ENCODE measurements around the gene RHOXF1. TPM values are rescaled to one million over a fixed set of nuclear protein-coding genes. Genes with fewer than 3 reads are reported as not detected.
"Not testable (repeated sequence)": the region's sequence is repeated elsewhere in the genome, so short reads cannot be mapped to it uniquely, and the experiment has no call there.

Gene RHOXF1, protein sequence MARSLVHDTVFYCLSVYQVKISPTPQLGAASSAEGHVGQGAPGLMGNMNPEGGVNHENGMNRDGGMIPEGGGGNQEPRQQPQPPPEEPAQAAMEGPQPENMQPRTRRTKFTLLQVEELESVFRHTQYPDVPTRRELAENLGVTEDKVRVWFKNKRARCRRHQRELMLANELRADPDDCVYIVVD
- not detected in 2 replicates for total RNA-seq (2014; rRNA removed; shearing (Covaris generic))

DNA sequence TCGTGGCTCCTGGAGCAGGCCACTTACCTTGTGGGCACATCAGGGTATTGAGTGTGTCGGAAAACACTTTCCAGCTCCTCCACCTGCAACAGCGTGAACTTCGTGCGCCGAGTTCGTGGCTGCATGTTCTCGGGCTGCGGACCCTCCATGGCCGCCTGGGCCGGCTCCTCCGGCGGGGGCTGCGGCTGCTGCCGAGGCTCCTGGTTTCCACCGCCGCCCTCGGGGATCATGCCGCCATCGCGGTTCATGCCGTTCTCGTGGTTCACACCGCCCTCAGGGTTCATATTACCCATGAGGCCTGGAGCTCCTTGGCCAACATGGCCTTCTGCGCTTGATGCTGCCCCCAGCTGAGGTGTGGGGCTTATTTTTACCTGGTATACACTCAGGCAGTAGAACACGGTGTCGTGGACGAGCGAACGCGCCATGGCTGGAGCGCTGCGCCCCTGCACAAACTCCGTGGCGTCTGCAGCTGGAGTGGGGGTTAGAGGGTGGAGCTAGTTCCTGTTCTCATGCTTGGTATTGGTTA is at the start of gene RHOXF1:
Gene RHOXF1 (minus strand): TSS at position 476 of the 526 bp plus-strand sequence. CDS start 51 bp downstream, at position 425.
- no peak for DNase-seq (ENCODE audit: low read depth)

- not testable (repeated sequence) for DNase-seq (ENCODE audit: low read depth)
Observed at GRCh38 chrX:120159086-120159485, 43.4 kb upstream of the RHOXF1 start.

DNA sequence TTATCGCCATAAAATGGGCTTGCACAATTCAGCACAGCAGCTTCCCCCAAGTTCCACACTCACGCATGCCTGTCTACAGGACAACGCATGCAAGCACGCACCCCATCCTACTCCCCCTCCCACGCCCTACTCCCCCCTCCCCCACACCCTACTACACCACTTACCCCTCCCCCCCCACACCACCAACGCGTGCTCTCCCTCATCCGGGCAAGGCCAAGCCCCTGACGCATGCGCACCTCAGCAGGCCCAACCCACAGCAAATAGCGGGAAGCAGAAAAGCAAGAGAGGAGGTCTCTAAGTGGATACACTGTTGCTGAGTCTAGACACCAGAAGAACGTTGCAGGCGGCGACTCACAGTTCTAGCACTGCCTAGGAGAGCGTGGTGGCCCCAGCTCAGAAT is 42.6 kb upstream of the RHOXF1 start, which contains the start of gene RHOXF2:
Gene RHOXF2 (plus strand): TSS at position 301 of the 400 bp plus-strand sequence. CDS start 138 bp downstream, outside the sequence.
- DNase-seq (ENCODE audit: low read depth): not testable (repeated sequence)

DNA sequence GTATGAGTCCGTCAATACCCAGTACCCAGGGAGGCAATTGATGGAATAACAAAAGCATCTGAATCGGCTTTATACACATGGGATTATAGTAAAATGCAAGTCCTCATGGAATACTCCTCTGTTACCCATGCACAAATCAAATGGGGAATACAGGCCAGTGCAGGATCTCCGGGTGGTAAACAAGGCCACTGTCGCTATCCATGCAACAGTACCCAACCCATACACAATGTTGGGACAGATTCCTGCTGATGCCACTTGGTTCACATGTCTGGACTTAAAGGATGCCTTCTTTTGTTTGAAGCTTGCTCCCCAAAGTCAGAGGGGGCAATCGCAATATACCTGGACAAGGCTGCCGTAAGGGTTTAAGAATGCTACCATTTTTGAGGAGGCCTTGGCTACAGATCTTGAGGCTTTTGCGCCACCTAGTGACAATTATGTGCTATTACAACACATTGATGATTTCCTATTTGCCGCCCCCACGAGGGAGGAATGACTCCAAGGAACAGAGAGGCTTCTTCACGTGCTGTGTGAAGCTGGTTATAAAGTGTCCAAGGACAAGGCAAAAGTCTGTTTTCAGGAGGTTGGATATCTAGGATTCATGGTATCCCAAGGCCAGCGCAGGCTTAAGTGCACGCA is 34.5 kb upstream of the RHOXF1 start:
- DNase-seq (ENCODE audit: low read depth): not testable (repeated sequence)

DNA sequence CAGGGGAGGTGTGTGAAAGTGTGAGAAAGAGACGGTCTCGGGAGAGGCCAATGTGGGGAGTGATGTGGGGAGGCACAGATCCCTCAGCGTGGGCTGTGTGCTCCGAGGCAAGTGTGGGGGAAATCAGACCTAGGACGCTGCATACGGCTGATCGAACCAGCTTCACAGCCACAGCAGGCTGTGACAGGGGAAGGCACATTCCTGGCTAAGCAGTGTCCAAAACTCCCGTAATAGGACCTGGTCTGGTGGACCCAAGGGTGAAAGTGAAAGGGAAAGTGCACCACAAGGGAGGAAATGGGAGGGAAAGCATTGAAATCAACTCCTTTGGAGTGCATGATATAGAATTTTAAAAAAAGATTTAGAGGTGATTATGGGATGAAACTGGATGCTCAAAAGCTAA is 31.8 kb upstream of the RHOXF1 start:
- DNase-seq (ENCODE audit: low read depth): no peak

DNA sequence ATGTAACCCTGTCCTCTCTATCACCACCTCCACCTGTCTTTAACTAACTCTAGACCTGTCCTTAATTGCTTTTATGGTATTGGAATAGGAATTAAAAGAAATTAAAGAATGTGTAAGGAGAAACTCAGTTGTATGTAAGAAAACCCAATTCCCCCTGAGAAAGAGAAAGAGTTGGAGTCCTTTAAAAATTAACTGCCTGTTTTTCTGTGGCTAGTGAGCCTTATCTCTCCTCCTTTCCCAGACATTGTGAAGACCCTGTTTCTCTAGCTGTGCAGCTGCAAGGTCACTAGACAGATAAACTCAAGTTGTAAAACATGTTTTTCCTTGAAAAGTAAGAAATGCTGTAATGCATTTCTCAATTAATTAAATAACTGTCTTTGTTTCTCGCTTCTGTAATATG is 30.6 kb upstream of the RHOXF1 start:
- not testable (repeated sequence) for DNase-seq (ENCODE audit: low read depth)

DNA sequence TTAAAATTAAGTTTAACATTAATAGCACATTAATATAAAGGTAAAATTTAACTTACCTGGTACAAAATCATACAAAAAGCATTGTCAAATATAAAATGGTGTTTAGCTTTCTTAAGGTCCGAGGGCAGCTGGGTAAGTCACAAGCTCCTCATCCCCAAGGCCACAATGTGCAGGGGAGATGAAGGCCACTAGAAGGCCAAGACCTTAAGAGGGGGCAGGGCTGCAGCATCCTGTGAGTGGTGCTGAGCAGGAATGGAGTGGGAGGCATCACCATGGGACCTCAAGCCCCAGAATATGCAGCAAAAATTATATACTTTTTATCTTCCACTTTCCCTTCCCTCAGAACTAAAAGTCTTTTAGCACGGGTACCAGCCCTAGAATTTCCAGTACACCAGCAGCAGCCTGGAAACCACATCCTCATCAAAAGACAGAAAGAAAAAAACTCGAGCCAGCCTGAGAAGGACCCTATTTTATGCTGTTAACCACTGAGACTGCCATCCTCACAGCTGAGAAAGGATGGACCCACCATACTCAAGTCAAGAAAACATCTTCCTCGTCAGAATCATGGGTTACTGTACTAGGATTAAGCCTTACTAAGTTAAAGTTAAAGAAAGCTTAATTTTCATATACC is 29.7 kb upstream of the RHOXF1 start:
- no peak for DNase-seq (ENCODE audit: low read depth)

DNA sequence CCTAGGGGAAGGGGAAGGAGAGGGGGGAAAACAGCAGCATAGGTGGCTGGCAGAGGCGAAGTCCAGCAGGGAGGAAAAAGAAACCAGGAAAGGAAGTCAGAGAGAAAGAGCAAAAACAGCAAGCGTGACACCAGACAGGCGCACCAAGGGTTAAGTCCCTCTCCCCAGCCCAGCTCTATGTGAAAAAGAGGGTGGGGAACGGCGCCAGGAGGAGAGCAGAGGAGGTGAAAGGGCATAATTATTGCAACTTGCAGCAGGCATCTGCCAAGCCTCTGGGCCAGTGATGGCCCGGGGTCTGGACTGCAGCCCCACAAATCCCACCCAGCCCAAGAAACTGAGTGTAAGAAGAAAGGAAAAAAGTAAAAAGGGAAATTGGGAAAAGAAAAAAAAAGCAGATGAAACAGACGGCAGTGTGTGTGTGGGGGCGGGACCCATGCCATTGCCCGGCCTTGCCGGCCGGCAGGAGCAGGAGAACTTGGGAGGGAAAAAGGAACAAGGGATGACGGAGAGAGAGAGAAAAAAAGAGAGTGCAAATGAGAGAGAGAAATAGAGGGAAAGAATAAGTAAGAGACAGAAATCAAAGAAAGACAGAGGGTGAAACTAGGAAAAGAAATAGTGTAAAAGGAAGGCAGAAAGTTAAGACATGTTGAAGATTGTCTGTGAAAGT is 28.6 kb upstream of the RHOXF1 start:
- no peak for DNase-seq (ENCODE audit: low read depth)

GRCh38 chrX:120140293-120140981 is 24.7 kb upstream of the RHOXF1 start:
- no peak for DNase-seq (ENCODE audit: low read depth)

DNA sequence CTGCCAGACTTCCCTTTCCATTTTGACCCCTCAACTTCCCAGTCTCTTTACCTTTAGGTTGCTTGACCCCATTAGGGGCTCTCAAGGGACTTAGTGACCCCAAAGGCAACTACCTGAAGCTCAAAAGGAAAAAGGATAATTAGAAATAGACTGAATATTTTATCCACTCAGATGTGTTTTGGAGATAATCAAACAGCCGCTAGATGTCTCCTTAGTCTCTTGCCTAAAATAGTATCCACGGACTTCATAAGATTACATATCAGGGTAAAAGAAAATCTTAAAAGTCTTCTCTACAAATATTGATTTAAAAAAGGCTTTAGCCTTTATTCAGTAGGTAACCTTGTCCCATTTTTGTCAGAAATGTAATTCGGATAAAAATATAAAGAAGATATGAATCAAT is 21.7 kb upstream of the RHOXF1 start:
- no peak for DNase-seq (ENCODE audit: low read depth)

DNA sequence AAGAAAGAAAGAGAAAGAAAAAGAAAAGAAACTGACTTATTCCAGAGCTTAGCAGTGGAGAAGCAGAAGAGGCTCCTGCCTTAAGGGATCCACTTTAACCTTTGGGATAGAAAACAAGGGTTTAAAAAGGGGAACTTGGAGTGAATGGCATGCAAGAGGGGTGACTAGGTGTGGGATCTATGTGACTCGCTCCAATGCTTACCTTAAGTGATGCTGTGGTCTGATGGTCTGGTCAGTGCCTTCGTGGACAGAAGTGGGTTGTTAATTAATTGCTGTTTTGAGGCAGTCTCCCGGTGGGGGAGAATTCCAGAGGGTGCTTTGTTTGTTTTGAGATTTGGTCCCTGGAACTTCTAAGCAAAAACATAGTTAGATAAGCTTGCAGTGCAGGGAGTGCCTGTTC is 21.1 kb upstream of the RHOXF1 start:
- DNase-seq (ENCODE audit: low read depth): no peak

GRCh38 chrX:120136128-120136527 is 20.4 kb upstream of the RHOXF1 start:
- no peak for DNase-seq (ENCODE audit: low read depth)

DNA sequence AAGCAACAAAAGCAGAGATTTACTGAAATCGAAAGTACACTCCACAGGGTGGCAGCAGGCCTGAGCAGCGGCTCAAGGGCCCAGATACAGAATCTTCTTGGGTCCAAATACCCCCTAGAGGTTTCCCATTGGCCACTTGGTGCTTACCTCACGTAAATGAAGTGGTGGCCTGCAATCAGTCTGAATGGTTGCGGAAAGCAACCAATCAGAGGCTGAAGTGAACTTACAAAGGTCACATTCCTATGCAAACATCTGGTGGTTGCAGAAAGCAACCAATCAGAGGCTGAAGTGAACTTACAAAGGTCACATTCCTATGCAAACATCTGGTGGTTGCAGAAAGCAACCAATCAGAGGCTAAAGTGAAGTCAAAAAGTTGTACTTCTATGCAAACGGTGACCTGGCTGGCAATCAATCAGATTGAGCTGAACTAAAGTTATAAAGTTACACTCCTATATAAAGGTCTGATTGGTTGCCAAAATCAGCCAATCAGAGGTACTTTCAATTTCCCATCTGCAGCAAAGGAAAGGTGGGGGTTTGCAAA is 12.7 kb upstream of the RHOXF1 start:
- peak; percentile 25 for DNase-seq (ENCODE audit: low read depth)

- peak; percentile 54 for DNase-seq (ENCODE audit: low read depth)
Observed at GRCh38 chrX:120125444-120125843, 9.7 kb upstream of the RHOXF1 start.

DNA sequence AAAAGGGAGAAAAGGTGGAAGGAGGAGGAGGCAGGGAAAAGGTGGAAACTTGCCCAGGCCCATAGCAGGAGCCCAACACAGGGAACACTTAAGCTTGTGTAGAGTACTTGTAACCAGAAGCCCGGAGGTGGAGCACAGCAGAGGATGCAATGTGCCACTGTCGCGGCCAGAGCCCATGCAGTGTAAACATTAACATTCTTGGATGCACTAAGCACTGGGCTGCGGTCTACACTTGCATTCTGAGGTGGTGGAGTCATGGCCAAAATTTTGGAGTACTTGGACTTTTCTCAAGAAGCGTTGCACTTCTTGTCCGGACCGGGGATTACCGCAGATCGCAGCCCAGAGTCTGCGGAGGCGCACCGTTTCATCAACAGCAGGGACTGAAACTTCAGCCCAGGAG is 4.5 kb upstream of the RHOXF1 start:
- DNase-seq (ENCODE audit: low read depth): peak; percentile 90

- no peak for DNase-seq (ENCODE audit: low read depth)
Observed at GRCh38 chrX:120111611-120112010, 4.1 kb downstream of the RHOXF1 start.

- DNase-seq (ENCODE audit: low read depth): no peak
Observed at GRCh38 chrX:120109378-120109777, 6.3 kb downstream of the RHOXF1 start.

- not testable (repeated sequence) for DNase-seq (ENCODE audit: low read depth)
Observed at GRCh38 chrX:120104707-120105106, 11.0 kb downstream of the RHOXF1 start.

- not testable (repeated sequence) for DNase-seq (ENCODE audit: low read depth)
Observed at GRCh38 chrX:120101057-120101456, 14.7 kb downstream of the RHOXF1 start.

DNA sequence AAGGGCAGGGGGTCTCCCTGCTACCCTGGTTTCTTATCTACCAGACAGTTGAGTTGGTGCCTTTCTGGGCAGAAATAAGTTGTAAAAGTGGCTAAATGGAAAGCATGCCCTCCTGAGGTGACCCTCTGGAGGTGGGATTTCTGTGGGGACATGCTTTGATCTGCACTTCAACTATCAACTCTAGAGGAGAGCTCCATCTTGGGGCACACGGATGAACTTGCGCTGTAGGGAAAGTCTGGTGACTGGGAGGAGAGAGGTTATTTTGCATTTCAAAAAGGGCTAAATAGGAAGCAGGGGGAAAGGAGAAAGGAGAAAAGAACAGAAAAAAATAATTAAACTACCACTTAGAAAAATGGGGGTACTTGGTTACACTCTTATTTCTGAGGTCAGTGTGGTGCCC is 25.5 kb downstream of the RHOXF1 start:
- no peak for DNase-seq (ENCODE audit: low read depth)

DNA sequence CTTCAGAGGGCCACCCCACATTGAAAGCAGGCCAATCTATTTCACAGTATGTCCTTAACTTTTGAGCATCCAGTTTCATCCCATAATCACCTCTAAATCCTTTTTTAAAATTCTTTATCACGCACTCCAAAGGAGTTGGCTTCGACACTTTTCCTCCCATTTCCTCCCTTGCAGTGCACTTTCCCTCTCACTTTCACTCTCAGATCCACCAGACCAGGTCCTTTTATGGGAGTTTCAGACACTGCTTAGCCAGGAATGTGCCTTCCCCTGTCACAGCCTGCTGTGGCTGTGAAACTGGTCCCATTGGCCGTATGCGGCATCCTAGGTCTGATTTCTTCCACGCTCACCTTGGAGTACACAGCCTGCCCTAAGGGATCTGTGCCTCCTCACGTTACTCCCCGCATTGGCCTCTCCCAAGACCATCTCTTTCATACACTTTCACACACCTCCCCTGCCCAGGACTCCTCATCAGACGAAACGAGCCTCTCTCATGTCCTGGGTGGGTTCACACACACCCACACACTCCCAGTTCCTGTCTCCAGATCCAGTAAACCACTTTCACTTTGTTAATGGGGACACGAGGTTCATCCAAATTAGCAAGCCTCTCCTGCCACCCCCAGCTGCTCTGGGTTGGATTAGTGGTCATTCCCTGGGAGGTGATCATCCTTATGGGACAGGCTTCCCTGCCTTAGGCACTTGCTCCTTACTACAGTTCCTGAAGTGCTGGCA is 28.3 kb downstream of the RHOXF1 start:
- DNase-seq (ENCODE audit: low read depth): peak; percentile 9

Data from M059J (cell line).